PC-3 (cell line): ENCODE results near the gene CSF2. TPM values are rescaled to one million over a fixed set of nuclear protein-coding genes. Genes with fewer than 3 reads are reported as not detected.

Source experiments
- ATAC-seq: fragments of 200-7000 bp; cut with Tn5 transposase; 2 replicates; pipeline ENCODE4 v1.9.1; 2020; ENCODE audit warnings: mild to moderate bottlenecking, moderate library complexity
- BruUV-seq: library from RNA; stranded (reverse); fragments of 400-500 nt; replicated peaks from 2 replicates; lab custom pipeline; 2021; lab: Mats Ljungman, UMichigan
- CTCF ChIA-PET: fragments of 300-600 bp; sonication (Branson Sonifier 250); formaldehyde crosslinking; loops from one replicate; lab custom pipeline; 2022; ENCODE audit warnings: antibody characterized with exemption; lab: Charles Lee
- POLR2A ChIA-PET: fragments of 300-600 bp; sonication (Branson Sonifier 250); formaldehyde crosslinking; loops from one replicate; lab custom pipeline; 2022; ENCODE audit warnings: antibody characterized with exemption; ENCODE audit not compliant: unreplicated experiment; lab: Charles Lee
- DNase-seq: peaks from one replicate; pipeline ENCODE4 v3.0.0-alpha.2; 2015
- H2AFZ ChIP-seq: fragments of 300-600 bp; sonication (generic); 2 replicates; pipeline ENCODE4 v1.6.0; 2016; ENCODE audit warnings: antibody characterized with exemption, low read length
- H3F3A ChIP-seq: fragments of 300-600 bp; sonication (generic); one replicate; pipeline ENCODE4 v1.6.0; 2017; ENCODE audit warnings: antibody characterized with exemption, low read length, control low read depth, mild to moderate bottlenecking; ENCODE audit not compliant: unreplicated experiment
- H3K27ac ChIP-seq: fragments of 300-600 bp; sonication (generic); 2 replicates; pipeline ENCODE4 v1.5.1; 2016; ENCODE audit warnings: mild to moderate bottlenecking, low read length
- H3K27me3 ChIP-seq: fragments of 300-600 bp; sonication (generic); 2 replicates; pipeline ENCODE4 v1.6.1; 2016; ENCODE audit warnings: low read length, mixed read lengths
- H3K36me3 ChIP-seq: fragments of 300-600 bp; sonication (generic); 2 replicates; pipeline ENCODE4 v1.6.1; 2016; ENCODE audit warnings: low read depth, mixed run types, low read length, mixed read lengths
- H3K4me1 ChIP-seq: fragments of 300-600 bp; sonication (generic); 2 replicates; pipeline ENCODE4 v1.5.1; 2016; ENCODE audit warnings: low read length; ENCODE audit not compliant: insufficient read depth
- H3K4me2 ChIP-seq: fragments of 300-600 bp; sonication (generic); 2 replicates; pipeline ENCODE4 v1.6.0; 2016; ENCODE audit warnings: low read length
- H3K4me3 ChIP-seq: fragments of 300-600 bp; sonication (generic); 2 replicates; pipeline ENCODE4 v1.5.1; 2016; ENCODE audit warnings: mild to moderate bottlenecking, low read length, mixed read lengths
- H3K79me2 ChIP-seq: fragments of 300-600 bp; sonication (generic); 2 replicates; pipeline ENCODE4 v1.6.1; 2017; ENCODE audit warnings: low read length, mixed read lengths
- H3K9ac ChIP-seq: fragments of 300-600 bp; sonication (generic); 2 replicates; pipeline ENCODE4 v1.6.0; 2016; ENCODE audit warnings: mild to moderate bottlenecking, low read length
- H3K9me2 ChIP-seq: fragments of 300-600 bp; sonication (generic); replicated peaks from 2 replicates; pipeline ENCODE4 v1.6.1; 2016; ENCODE audit warnings: mixed run types, low read length, mixed read lengths
- H3K9me3 ChIP-seq: fragments of 300-600 bp; sonication (generic); 2 replicates; pipeline ENCODE4 v1.6.1; 2016; ENCODE audit warnings: low read length, mixed read lengths
- H4K20me1 ChIP-seq: fragments of 300-600 bp; sonication (generic); 2 replicates; pipeline ENCODE4 v1.6.1; 2016; ENCODE audit warnings: low read length, mixed read lengths
- CTCF ChIP-seq: fragments of 300-600 bp; sonication (generic); conservative IDR thresholded peaks from 2 replicates; pipeline ENCODE4 v1.5.1; 2017; ENCODE audit warnings: antibody characterized with exemption, low read depth, mild to moderate bottlenecking, low read length
- EZH2 ChIP-seq: fragments of 300-600 bp; sonication (generic); IDR thresholded peaks from one replicate; pipeline ENCODE4 v1.6.1; 2017; ENCODE audit warnings: antibody characterized with exemption, mild to moderate bottlenecking, low read length; ENCODE audit not compliant: unreplicated experiment
- EZH2phosphoT487 ChIP-seq: fragments of 300-600 bp; sonication (generic); IDR thresholded peaks from 2 replicates; pipeline ENCODE4 v1.6.1; 2018; ENCODE audit warnings: mild to moderate bottlenecking, antibody characterized with exemption, low read length, borderline replicate concordance
- intact Hi-C: fragments of 100-400 bp; cut with micrococcal nuclease; formaldehyde crosslinking; loops from 2 replicates; pipeline ENCODE4 v1.9.0; 2023
- total RNA-seq: library from RNA; depleted of rRNA; stranded (reverse); fragments of >200 nt; gene quantifications from 2 replicates; pipeline ENCODE4 v1.2.3, GENCODE V29; 2014

The CSF2 gene
- total RNA-seq, 1 experiment from 2014 or later = 93.6 TPM

- no peaks in the 10 kb centered on the region for H3K9me2 ChIP-seq
- H3K9me3 ChIP-seq = no peaks in the 10 kb centered on the region
- H3K36me3 ChIP-seq = no peaks in the 10 kb centered on the region
- H3F3A ChIP-seq = no peaks in the 10 kb centered on the region
- no peak overlapping the region for H3K4me2 ChIP-seq
- ChIA-PET CTCF (interaction anchor here (0.6 kb wide), 1 partner anchor 106 kb away, joined by 4 read pairs; no protein-coding TSS in a partner anchor), POLR2A (interaction anchor here (0.7 kb wide), 1 partner anchor 236 kb away, joined by 6 read pairs; the partner anchor contains the start of gene SLC22A4)
- H3K79me2 ChIP-seq = no peaks in the 10 kb centered on the region
- ATAC-seq = no peak
- DNase-seq = no peak
- no peak overlapping the region for H3K9ac ChIP-seq
- no peaks in the 10 kb centered on the region for H3K4me1 ChIP-seq
- intact Hi-C loops = no loop called here
- no TSS peak for BruUV-seq
- no peaks in the 10 kb centered on the region for H3K27me3 ChIP-seq
- no peak overlapping the region for H3K4me3 ChIP-seq
- TF ChIP-seq CTCF (no peak), EZH2phosphoT487 (no peak), EZH2 (no peak)
- H4K20me1 ChIP-seq = no peaks in the 10 kb centered on the region
- no peak overlapping the region for H2AFZ ChIP-seq
- no peak overlapping the region for H3K27ac ChIP-seq
Observed at GRCh38 chr5:132058646-132059042, 14.9 kb upstream of the CSF2 start.

GRCh38 chr5:132059043-132059695 is 14.4 kb upstream of the CSF2 start:
- DNase-seq = no peak
- ChIA-PET CTCF (no interaction called here), POLR2A (interaction anchor here (0.7 kb wide), 1 partner anchor 235 kb away, joined by 6 read pairs; the partner anchor contains the start of gene SLC22A4)
- H3K27ac ChIP-seq = no peak overlapping the region
- no peaks in the 10 kb centered on the region for H3K9me3 ChIP-seq
- no peak overlapping the region for H2AFZ ChIP-seq
- H3F3A ChIP-seq = no peaks in the 10 kb centered on the region
- no peak overlapping the region for H3K9ac ChIP-seq
- no peaks in the 10 kb centered on the region for H3K27me3 ChIP-seq
- intact Hi-C loops = no loop called here
- no peaks in the 10 kb centered on the region for H4K20me1 ChIP-seq
- H3K4me1 ChIP-seq = no peaks in the 10 kb centered on the region
- no peak for ATAC-seq
- no peaks in the 10 kb centered on the region for H3K79me2 ChIP-seq
- TF ChIP-seq EZH2phosphoT487 = no peak
- TF ChIP-seq EZH2 = no peak
- no peak for TF ChIP-seq CTCF
- no peak overlapping the region for H3K4me2 ChIP-seq
- no peaks in the 10 kb centered on the region for H3K9me2 ChIP-seq
- no TSS peak for BruUV-seq
- H3K4me3 ChIP-seq = no peak overlapping the region
- no peaks in the 10 kb centered on the region for H3K36me3 ChIP-seq
